Calu3 (cell line): ENCODE measurements around the gene RHOF. TPM values are rescaled to one million over a fixed set of nuclear protein-coding genes. Genes with fewer than 3 reads are reported as not detected.
A peak's percentile ranks its signal among the peaks of the same experiment; 100 is the strongest.

Experiments
- BruUV-seq: library from RNA; stranded (reverse); fragments of 400-500 nt; replicated peaks from 2 replicates; lab custom pipeline; 2021; lab: Mats Ljungman, UMichigan
- CTCF ChIA-PET: fragments of 300-600 bp; sonication (Branson Sonifier 250); formaldehyde crosslinking; loops from one replicate; lab custom pipeline; 2022; ENCODE audit warnings: antibody characterized with exemption; lab: Charles Lee
- DNase-seq: peaks from one replicate; pipeline ENCODE4 v3.0.0; 2022
- H3K27ac Mint-ChIP-seq: one replicate; pipeline ENCODE4 v1.8.0; 2022; ENCODE audit warnings: mixed read lengths; ENCODE audit not compliant: unreplicated experiment
- H3K27me3 Mint-ChIP-seq: one replicate; pipeline ENCODE4 v1.8.0; 2022; ENCODE audit warnings: mixed read lengths; ENCODE audit not compliant: unreplicated experiment
- H3K36me3 Mint-ChIP-seq: one replicate; pipeline ENCODE4 v1.8.0; 2022; ENCODE audit warnings: mild to moderate bottlenecking, moderate library complexity, mixed read lengths; ENCODE audit not compliant: insufficient read depth, unreplicated experiment
- H3K4me1 Mint-ChIP-seq: one replicate; pipeline ENCODE4 v1.8.0; 2022; ENCODE audit warnings: mild to moderate bottlenecking, low read depth, mixed read lengths; ENCODE audit not compliant: unreplicated experiment
- H3K4me3 Mint-ChIP-seq: one replicate; pipeline ENCODE4 v1.8.0; 2022; ENCODE audit warnings: mild to moderate bottlenecking, low read depth, moderate library complexity, mixed read lengths; ENCODE audit not compliant: unreplicated experiment
- H3K9me3 Mint-ChIP-seq: one replicate; pipeline ENCODE4 v1.8.0; 2022; ENCODE audit warnings: low read depth, mixed read lengths; ENCODE audit not compliant: unreplicated experiment
- CTCF ChIP-seq: fragments of 200-600 bp; IDR thresholded peaks from one replicate; pipeline ENCODE4 v1.8.0; 2022; ENCODE audit warnings: antibody characterized with exemption; ENCODE audit not compliant: unreplicated experiment
- intact Hi-C: fragments of 100-400 bp; cut with micrococcal nuclease; formaldehyde crosslinking; loops from one replicate; pipeline ENCODE4 v1.10.0; 2022; ENCODE audit not compliant: unreplicated experiment
- total RNA-seq: library from RNA; stranded (reverse); gene quantifications from 2 replicates; pipeline ENCODE4 v1.2.3, GENCODE V29; 2022

RHOF gene
- total RNA-seq, 1 experiment from 2014 or later = 73.9 TPM

DNA sequence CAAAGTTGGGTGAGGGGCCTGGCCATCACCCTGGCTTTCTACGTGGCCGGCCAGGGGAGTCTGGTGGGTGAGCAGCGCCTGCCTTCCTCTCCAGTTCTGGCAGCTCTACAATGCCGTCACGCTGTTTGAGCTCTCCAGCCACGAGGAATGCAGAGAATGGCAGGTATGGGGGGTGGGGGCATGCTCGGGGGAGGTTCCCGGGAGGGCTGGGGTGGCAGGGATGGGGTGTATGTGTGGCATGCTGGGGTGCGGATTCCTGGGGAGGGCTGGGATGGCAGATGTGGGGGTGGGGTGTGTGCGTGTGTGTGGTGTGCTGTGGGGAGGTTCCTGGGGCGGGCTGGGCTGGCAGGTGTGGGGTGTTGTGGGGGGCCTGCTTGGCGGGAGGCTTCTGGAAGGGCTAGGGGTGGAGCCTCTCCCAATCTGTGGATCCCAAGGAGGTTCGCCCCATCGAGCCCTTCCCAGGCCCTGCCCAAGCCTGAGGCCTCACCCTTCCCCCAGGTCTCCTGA, 18.5 kb downstream of the RHOF start:
- Mint-ChIP-seq H3K4me1 (no peaks in the 10 kb centered on the region), H3K4me3 (no peak overlapping the region), H3K9me3 (no peaks in the 10 kb centered on the region), H3K36me3 (peaks cover 56% of the 10 kb centered on the region), H3K27ac (peak overlapping the region; percentile 63), H3K27me3 (no peaks in the 10 kb centered on the region)
- DNase-seq = no peak
- BruUV-seq = no TSS peak
- no peak for TF ChIP-seq CTCF
- CTCF ChIA-PET = interaction anchor here (1.2 kb wide), 1 partner anchor 19 kb away, joined by 11 read pairs; no protein-coding TSS in a partner anchor
- intact Hi-C loops = no loop called here

DNA sequence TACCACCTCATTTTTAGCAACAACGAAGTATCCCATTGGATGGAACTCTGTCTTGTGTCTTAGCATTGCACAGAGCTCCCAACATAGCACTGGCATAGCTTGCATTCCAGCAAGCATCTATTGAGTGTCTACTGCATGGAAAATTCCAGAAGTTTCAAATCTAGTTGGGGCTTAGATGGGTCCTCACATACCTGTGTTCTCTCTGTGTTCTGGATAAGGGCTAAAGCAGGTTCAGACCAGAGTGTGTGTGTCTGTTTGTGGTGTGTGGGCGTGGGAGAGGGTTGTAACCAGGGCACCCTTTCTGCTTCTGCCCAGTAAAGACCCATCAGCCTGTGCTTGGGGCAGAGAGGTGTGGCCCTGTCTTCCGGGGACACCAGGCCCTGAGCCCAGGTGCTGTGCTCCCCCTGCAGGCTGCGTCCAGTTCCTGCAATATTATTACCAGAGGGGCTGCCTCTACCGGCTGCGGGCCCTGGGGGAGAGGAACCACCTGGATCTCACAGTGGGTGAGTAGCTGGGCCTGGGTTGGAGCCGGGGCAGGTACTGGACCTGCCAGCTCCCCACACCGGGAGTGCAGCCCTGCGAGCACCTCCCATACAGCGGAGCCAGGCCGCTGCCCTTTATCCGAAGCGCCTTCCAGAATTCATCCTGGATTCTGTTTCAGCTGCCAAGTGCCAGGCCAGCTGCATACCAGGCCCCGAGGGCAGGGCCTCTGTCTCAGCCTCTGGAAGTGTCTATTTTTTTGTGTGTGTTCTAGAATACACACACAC, 20.3 kb downstream of the RHOF start:
- BruUV-seq = no TSS peak
- no peaks in the 10 kb centered on the region for H3K9me3 Mint-ChIP-seq
- intact Hi-C loops = loop anchor here (1.0 kb wide), 1 partner anchor 76 kb away; no protein-coding TSS in a partner anchor
- CTCF ChIA-PET = interaction anchor here (0.6 to 1.7 kb wide), 4 partner anchors 21 to 1431 kb away, joined by 3 to 11 read pairs (median 6); partner anchors contain the start of gene RHOF
- H3K4me3 Mint-ChIP-seq = no peak overlapping the region
- H3K4me1 Mint-ChIP-seq = no peaks in the 10 kb centered on the region
- DNase-seq = peak; percentile 89
- no peaks in the 10 kb centered on the region for H3K27me3 Mint-ChIP-seq
- no peak overlapping the region for H3K27ac Mint-ChIP-seq
- TF ChIP-seq CTCF = peak; percentile 73
- H3K36me3 Mint-ChIP-seq = peaks cover 42% of the 10 kb centered on the region

- H3K27me3 Mint-ChIP-seq = no peaks in the 10 kb centered on the region
- DNase-seq = no peak
- no peaks in the 10 kb centered on the region for H3K4me1 Mint-ChIP-seq
- H3K27ac Mint-ChIP-seq = no peak overlapping the region
- TF ChIP-seq CTCF = no peak
- BruUV-seq = no TSS peak
- intact Hi-C loops = no loop called here
- H3K9me3 Mint-ChIP-seq = no peaks in the 10 kb centered on the region
- H3K36me3 Mint-ChIP-seq = peaks cover 24% of the 10 kb centered on the region
- H3K4me3 Mint-ChIP-seq = no peak overlapping the region
- CTCF ChIA-PET = interaction anchor here (0.6 kb wide), 1 partner anchor 78 kb away, joined by 4 read pairs; no protein-coding TSS in a partner anchor
These were observed 22.5 kb downstream of the RHOF start for GRCh38 chr12:121770813-121771625.

GRCh38 chr12:121770388-121770787, 23.1 kb downstream of the RHOF start:
- Mint-ChIP-seq H3K36me3 (peaks cover 23% of the 10 kb centered on the region), H3K4me1 (no peaks in the 10 kb centered on the region), H3K4me3 (no peak overlapping the region), H3K27ac (no peak overlapping the region), H3K9me3 (no peaks in the 10 kb centered on the region), H3K27me3 (no peaks in the 10 kb centered on the region)
- intact Hi-C loops = no loop called here
- TF ChIP-seq CTCF = no peak
- BruUV-seq = no TSS peak
- DNase-seq = no peak
- CTCF ChIA-PET = interaction anchor here (0.6 kb wide), 1 partner anchor 77 kb away, joined by 4 read pairs; no protein-coding TSS in a partner anchor
